Heart right ventricle (tissue), 16 donors: Measurements from ENCODE around the gene CAPZA2. TPM values are rescaled to one million over a fixed set of nuclear protein-coding genes. Genes with fewer than 3 reads are reported as not detected.

ENCODE experiments used
- ATAC-seq, 8 donors: fragments of 200-7000 bp; cut with Tn5 transposase; one replicate each; pipeline ENCODE4 v1.9.1; 2020; ENCODE audit warnings: mild to moderate bottlenecking in 8 of 8, moderate library complexity in 8 of 8, moderate number of reproducible peaks in 1 of 8
- DNase-seq, 2 donors: peaks; one replicate each; pipeline ENCODE4 v3.0.0-alpha.2; 2020
- H3K27ac ChIP-seq, 10 donors: fragments of 200-600 bp; sonication (generic) in 2 of 10; one replicate each; pipeline versions ENCODE4 v1.5.0 to v1.8.0; 2020 to 2022; ENCODE audit warnings: mild to moderate bottlenecking in 3 of 10
- H3K27me3 ChIP-seq, 7 donors: fragments of 200-600 bp; one replicate each; pipeline ENCODE4 v1.8.0; 2021 to 2022; ENCODE audit warnings: mild to moderate bottlenecking in 2 of 7
- H3K36me3 ChIP-seq, 9 donors: fragments of 200-600 bp; sonication (generic) in 1 of 9; one replicate each; pipeline versions ENCODE4 v1.5.0 to v1.8.0; 2020 to 2022; ENCODE audit warnings: mild to moderate bottlenecking in 2 of 9
- H3K4me1 ChIP-seq, 9 donors: fragments of 200-600 bp; sonication (generic) in 1 of 9; one replicate each; pipeline versions ENCODE4 v1.5.0 to v1.8.0; 2020 to 2022; ENCODE audit warnings: mild to moderate bottlenecking in 4 of 9
- H3K4me3 ChIP-seq, 10 donors: fragments of 200-600 bp; sonication (generic) in 2 of 10; one replicate each; pipeline versions ENCODE4 v1.5.0 to v1.8.0; 2020 to 2022; ENCODE audit warnings: mild to moderate bottlenecking in 7 of 10, moderate library complexity in 2 of 10
- H3K9me3 ChIP-seq, 11 donors: fragments of 200-600 bp in 10 of 11; sonication (generic) in 2 of 11; one replicate each; pipeline versions ENCODE4 v1.5.0 to v1.8.0; 2013 to 2022; ENCODE audit warnings: mild to moderate bottlenecking in 2 of 11, control low read depth in 1 of 11, moderate library complexity in 1 of 11
- CTCF ChIP-seq, 9 donors: fragments of 200-600 bp; sonication (generic) in 2 of 9; IDR thresholded peaks; one replicate each; pipeline versions ENCODE4 v1.5.0 to v1.8.0; 2021 to 2022; ENCODE audit warnings: antibody characterized with exemption in 9 of 9, mild to moderate bottlenecking in 5 of 9, moderate library complexity in 1 of 9
- WGBS, 2 donors: extraction: QIAGEN DNeasy Blood & Tissue Kit; methylation state at CpG; one replicate each; pipeline ENCODE4 v1.1.7; 2013; ENCODE audit warnings: inconsistent platforms in 1 of 2; 5-methylcytosine and 5-hydroxymethylcytosine counted together
- intact Hi-C, 10 donors: fragments of 100-400 bp; cut with DNase I; formaldehyde crosslinking; loops; one replicate each; pipeline versions ENCODE4 v1.11.1 to v1.14.2; 2022
- polyA plus RNA-seq, 2 donors: library from polyadenylated mRNA; stranded (reverse); fragments of 200-250 nt; gene quantifications; one replicate each; pipeline ENCODE4 v1.2.3, GENCODE V29; 2013
- total RNA-seq, 10 donors: library from RNA; stranded (reverse); fragmentation: NEBNext Ultra II Directional in 3 of 10; extraction: Animal tissue kit (Norgen Biotek cat#: 25700) in 3 of 10; gene quantifications; one replicate each; pipeline versions ENCODE4 v1.2.1 to v1.2.4, GENCODE V29; 2021 to 2023
- donor health status: Arrhythmogenic right ventricular cardiomyopathy.
- donor health status: ischemic (EF 13 %, LVEDD 7.1; RV severe dilation, severe dysfunction).
- donor health status: healthy with polysubstance abuse.
- donor health status: DM: no; HTN: yes; CAD: no.
- donor health status: DM: no; HTN: no; CAD: no.
- donor health status: ischemic (EF 25% LVEDD 6.9; RV normal size, moderate dysfunction).
- donor health status: ischemic (EF 25% LVEDD 5.7; RV mildly dilated, moderate dysfunction).
- donor health status: healthy.
- donor health status: DM: yes; HTN: yes; CAD: no.
- donor health status: Ischemic cardiomyopathy.
- donor health status: ischemic (EF 35%, LVEDD 5.7; RV mildly dilated, moderate dysfunction).
- donor health status: nonischemic (EF 11% LVEDD 7.7; RV severe dilation, severe dysfunction).
- donor health status: DM: yes; HTN: yes; CAD: no.
- donor health status: PGD.
- donor health status: ischemic (EF 29% LVEDD 5.4; RV normal size, mild dysfunction).
- donor health status: nonischemic (EF 23%, LVEDD 6.1; RV moderate dilation, normal function).

CAPZA2 gene
- total and polyA plus RNA-seq, 12 donors, result 39.4 to 416 (median 332) TPM

- no peak for ATAC-seq
- intact Hi-C loops, result loop anchor here in 2 of 10 donors (5.0 to 10.0 kb wide), 2 partner anchors 51 to 88 kb away; partner anchors contain the start of gene ST7 (in 1 of the 2)
Observed at GRCh38 chr7:116863936-116864500, 1.6 kb downstream of the CAPZA2 start.

GRCh38 chr7:116871061-116871700 lies 8.8 kb downstream of the CAPZA2 start:
- H3K4me3 ChIP-seq, result no peak overlapping the region
- DNase-seq, result no peak
- H3K27me3 ChIP-seq, result no peaks in the 10 kb centered on the region
- peaks cover 3 to 100% (median 92%) of the 10 kb centered on the region in 9 donors for H3K4me1 ChIP-seq
- 68 to 74% methylated on average over 6 of the region's 6 CpGs for WGBS, 2 donors
- H3K9me3 ChIP-seq, result no peaks in the 10 kb centered on the region
- H3K36me3 ChIP-seq, result peaks cover 0 to 14% (median 0%) of the 10 kb centered on the region in 9 donors
- H3K27ac ChIP-seq, result peak overlapping the region in 9 of 10 donors; percentile 24 to 77 (median 67)
- TF ChIP-seq CTCF (IDR thresholded peaks at IDR 0.05), result no peak
- intact Hi-C loops, result no loop called here
- peak in 1 of 8 donors; percentile 38 for ATAC-seq

More at GRCh38 chr7:116863936-116864500, 1.6 kb downstream of the CAPZA2 start:
- Histone ChIP-seq H3K36me3 (no peaks in the 10 kb centered on the region), H3K27me3 (no peaks in the 10 kb centered on the region), H3K4me3 (peak overlapping the region; percentile 71 to 95 (median 84)), H3K9me3 (no peaks in the 10 kb centered on the region), H3K27ac (peak overlapping the region in 9 of 10 donors; percentile 97 to 100 (median 99)), H3K4me1 (peaks cover 0 to 69% (median 54%) of the 10 kb centered on the region in 9 donors)
- WGBS, 2 donors, result 13 to 18% methylated on average over 9 of the region's 9 CpGs
- TF ChIP-seq CTCF (IDR thresholded peaks at IDR 0.05), result no peak
- no peak for DNase-seq

- no peak for DNase-seq
- ATAC-seq, result peak in 2 of 8 donors; percentile 3 to 20
- H3K9me3 ChIP-seq, result no peaks in the 10 kb centered on the region
- H3K4me1 ChIP-seq, result peaks cover 3 to 100% (median 93%) of the 10 kb centered on the region in 9 donors
- no peak overlapping the region for H3K4me3 ChIP-seq
- intact Hi-C loops, result no loop called here
- TF ChIP-seq CTCF (IDR thresholded peaks at IDR 0.05), result no peak
- H3K36me3 ChIP-seq, result peaks cover 0 to 16% (median 0%) of the 10 kb centered on the region in 9 donors
- WGBS, 2 donors, result 23 to 33% methylated on average over 1 of the region's 1 CpG
- H3K27me3 ChIP-seq, result no peaks in the 10 kb centered on the region
- peak overlapping the region in 9 of 10 donors; percentile 24 to 77 (median 67) for H3K27ac ChIP-seq
Observed at GRCh38 chr7:116872026-116872425, 9.6 kb downstream of the CAPZA2 start.

DNA sequence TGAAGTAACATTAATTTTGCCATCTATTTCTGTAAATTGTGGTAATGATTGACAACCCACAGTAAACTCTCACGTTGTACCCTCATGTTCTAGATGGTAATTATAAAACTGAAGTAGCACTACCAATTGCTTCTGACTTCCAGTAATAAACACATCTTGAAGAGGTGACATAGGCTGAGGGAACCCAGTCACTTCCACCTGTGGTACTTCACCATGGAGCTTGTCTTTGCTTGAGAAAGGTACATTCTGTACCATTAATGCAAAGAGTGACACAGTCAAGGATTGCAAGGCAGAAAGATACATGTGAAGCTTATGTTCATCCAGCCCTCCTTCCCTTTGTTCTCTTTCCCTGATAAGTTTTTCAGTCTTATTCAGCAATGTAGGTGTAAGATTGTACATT lies 11.2 kb downstream of the CAPZA2 start:
- H3K27me3 ChIP-seq, result no peaks in the 10 kb centered on the region
- H3K4me3 ChIP-seq, result no peak overlapping the region
- H3K4me1 ChIP-seq, result peaks cover 3 to 100% (median 93%) of the 10 kb centered on the region in 9 donors
- DNase-seq (no peak), ATAC-seq (no peak)
- H3K36me3 ChIP-seq, result peaks cover 0 to 16% (median 0%) of the 10 kb centered on the region in 9 donors
- no peak for TF ChIP-seq CTCF (IDR thresholded peaks at IDR 0.05)
- H3K27ac ChIP-seq, result peak overlapping the region in 7 of 10 donors; percentile 16 to 73 (median 53)
- no peaks in the 10 kb centered on the region for H3K9me3 ChIP-seq
- WGBS, 2 donors, result 29 to 47% methylated on average over 1 of the region's 1 CpG
- intact Hi-C loops, result no loop called here
